Gastrocnemius medialis (tissue), 4 donors: ENCODE results near the gene MIER2. TPM values are rescaled to one million over a fixed set of nuclear protein-coding genes. Genes with fewer than 3 reads are reported as not detected.

Experiments used
- total RNA-seq, 4 donors: library from RNA; depleted of rRNA; stranded (reverse); fragments of >200 nt; gene quantifications; one replicate each; pipeline versions ENCODE4 v1.1.0 to v1.2.3, GENCODE V29; 2016

Gene MIER2
- total RNA-seq, 4 donors from 2014 or later, result 10.6 to 21.0 (median 16.5) TPM

Other genes with a start within 250 kb of the MIER2 start
- gene OR4F17, start 237.7 kb downstream of the MIER2 start, total RNA-seq, result not detected
- 1 to 10 TPM in 1 of 4 donors, under 1 TPM in 2, not detected in 1; 0.64 to 1.2 (median 0.92) TPM for gene PLPP2, start 53.4 kb downstream of the MIER2 start, total RNA-seq
- gene C2CD4C, start 64.4 kb upstream of the MIER2 start, total RNA-seq, result under 1 TPM; 0.15 to 0.78 (median 0.38) TPM
- gene SHC2, start 116.2 kb upstream of the MIER2 start, total RNA-seq, result 1 to 10 TPM; 2.1 to 6.2 (median 4.5) TPM
- under 1 TPM in 1 of 4 donors, not detected in 3; 0.18 TPM for gene MADCAM1, start 151.7 kb upstream of the MIER2 start, total RNA-seq
- 10 to 100 TPM; 29.5 to 64.7 (median 35.6) TPM for gene TPGS1, start 162.7 kb upstream of the MIER2 start, total RNA-seq
- gene CDC34, start 187.0 kb upstream of the MIER2 start, total RNA-seq, result 100 to 1,000 TPM in 3 of 4 donors, 10 to 100 TPM in 1; 99.0 to 174 (median 138) TPM
- under 1 TPM in 1 of 4 donors, not detected in 3; 0.49 TPM for gene GZMM, start 199.3 kb upstream of the MIER2 start, total RNA-seq
- gene BSG, start 227.8 kb upstream of the MIER2 start, total RNA-seq, result 100 to 1,000 TPM; 305 to 380 (median 364) TPM
- under 1 TPM in 1 of 4 donors, not detected in 3; 0.10 TPM for gene HCN2, start 245.1 kb upstream of the MIER2 start, total RNA-seq